LHCN-M2 (cell line): Measurements from ENCODE around the gene ZBTB48. TPM values are rescaled to one million over a fixed set of nuclear protein-coding genes. Genes with fewer than 3 reads are reported as not detected.

ENCODE experiments used
- DNase-seq: peaks from one replicate; pipeline ENCODE4 v3.0.0-alpha.2; 2012; ENCODE audit warnings: low read depth
- total RNA-seq: library from RNA; depleted of rRNA; stranded (reverse); fragments of >200 nt; gene quantifications from 2 replicates; pipeline ENCODE4 v1.2.3, GENCODE V29; 2014

The ZBTB48 gene
- total RNA-seq, 1 experiment from 2014 or later, result 14.2 TPM

DNA sequence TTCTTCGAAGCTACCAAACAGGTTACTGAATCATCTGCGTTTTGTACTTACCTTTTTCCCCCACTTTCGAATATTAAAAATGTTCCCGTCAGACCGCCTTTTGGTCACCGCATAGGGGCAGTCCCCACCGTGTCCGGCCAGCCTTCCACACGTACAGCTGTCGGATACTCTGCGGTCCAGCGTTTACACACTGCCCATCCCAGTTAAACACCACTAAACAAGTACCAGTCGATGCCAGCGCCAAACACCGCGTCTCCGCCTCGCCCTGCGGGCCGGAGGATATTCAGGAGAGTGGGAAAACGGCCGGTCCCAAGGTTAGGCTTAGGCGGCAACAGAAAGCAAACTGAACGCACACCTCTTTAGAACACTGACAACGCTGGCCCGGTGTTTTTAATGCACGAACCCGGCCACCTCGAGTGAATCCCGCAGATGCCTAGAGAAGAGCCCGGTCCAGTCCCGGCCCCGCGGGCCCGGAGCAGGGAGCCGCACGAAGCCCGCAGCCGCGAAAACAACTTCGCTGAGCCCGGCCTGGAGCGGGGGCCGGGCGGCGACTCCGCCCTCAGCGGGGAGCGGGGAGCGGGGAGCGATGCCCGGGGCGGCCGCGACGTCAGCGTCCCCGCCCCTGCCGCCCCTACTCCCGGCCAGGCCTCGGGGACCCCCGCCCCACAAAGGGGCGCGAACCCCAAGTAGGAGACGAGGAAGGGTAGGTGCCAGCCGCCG, 33.0 kb downstream of the ZBTB48 start:
- DNase-seq, result peak; percentile 59

DNA sequence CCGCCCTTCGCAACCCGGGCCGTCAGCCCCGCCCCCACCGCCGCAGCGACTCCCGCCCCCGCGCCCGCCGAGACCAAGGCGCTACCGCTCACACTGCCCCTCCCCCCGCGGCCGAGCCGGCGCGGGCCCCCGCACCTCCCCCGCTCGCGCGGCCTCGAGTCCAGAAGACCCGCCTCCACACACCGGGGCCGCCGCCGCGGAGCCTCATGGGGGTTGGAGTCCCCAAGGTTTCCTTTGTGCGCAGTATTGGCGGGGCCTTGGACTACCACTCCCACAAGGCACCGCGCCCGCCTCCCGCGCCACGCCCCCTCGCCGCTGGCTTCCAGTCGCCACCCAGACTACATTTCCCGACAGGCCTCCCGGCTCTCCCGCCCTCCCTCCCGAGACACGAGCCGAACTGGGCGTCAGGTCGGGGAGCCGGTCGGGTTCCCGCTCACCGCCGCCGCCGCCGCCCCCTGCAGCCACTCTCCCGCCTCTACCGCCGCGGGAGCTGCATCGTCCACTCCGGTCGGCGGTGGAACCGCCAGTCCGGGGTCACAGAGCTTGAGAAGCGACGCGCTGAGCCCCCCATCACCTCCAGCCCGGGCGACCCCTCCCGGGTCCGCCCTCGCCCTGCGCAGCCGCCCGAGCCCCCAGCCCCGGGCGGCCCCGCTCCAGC, 33.7 kb downstream of the ZBTB48 start, which contains the start of gene PHF13:
Gene PHF13, plus strand, starts transcription at position 371 of the 658 bp plus-strand sequence. CDS start 336 bp downstream, outside the sequence.
- peak; percentile 99 for DNase-seq

DNA sequence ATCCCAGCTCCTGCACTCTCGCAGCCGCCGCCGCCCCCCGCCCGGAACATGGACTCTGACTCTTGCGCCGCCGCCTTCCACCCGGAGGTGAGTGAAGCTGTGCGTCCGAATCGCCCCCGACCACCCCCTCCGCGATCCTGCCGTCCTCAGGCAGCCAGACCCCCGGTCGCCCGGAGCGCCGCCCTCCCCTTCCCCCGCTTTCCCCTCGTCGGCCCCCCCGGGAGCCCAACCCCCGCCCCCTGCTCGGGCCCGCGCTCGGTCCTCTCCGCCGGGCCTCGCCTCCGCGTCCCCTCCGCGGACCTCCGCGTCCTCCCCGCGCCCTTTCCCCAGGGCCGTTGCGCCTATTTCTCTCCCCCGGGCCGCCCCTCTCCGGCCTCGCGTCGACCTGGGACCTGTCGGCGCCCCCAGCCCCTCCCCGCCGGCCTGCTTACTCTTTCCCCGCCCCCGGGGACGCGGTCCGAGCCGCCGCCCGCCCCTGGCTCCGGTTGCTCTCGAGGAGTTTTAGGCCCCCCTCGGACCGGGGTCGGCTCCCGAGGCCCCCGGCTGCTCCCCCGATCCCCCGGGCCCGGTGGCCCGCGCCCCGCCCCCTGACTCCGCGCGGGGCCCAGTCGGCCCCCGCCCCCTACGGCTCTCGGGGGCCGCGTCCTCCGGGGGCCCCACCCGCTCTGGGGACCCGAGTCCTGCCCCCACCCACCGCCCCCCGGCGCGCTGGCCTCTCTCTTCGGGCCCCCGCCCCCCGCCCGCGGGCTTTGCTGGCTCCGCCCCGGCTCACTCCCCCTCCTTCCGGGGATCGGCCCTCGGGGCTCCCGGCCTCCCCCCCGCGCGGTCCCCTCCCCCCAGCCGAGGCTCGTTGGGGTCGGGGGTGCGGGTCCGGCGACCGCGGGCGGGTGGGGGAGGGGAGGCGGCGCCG, 34.5 kb downstream of the ZBTB48 start:
- no peak for DNase-seq

DNA sequence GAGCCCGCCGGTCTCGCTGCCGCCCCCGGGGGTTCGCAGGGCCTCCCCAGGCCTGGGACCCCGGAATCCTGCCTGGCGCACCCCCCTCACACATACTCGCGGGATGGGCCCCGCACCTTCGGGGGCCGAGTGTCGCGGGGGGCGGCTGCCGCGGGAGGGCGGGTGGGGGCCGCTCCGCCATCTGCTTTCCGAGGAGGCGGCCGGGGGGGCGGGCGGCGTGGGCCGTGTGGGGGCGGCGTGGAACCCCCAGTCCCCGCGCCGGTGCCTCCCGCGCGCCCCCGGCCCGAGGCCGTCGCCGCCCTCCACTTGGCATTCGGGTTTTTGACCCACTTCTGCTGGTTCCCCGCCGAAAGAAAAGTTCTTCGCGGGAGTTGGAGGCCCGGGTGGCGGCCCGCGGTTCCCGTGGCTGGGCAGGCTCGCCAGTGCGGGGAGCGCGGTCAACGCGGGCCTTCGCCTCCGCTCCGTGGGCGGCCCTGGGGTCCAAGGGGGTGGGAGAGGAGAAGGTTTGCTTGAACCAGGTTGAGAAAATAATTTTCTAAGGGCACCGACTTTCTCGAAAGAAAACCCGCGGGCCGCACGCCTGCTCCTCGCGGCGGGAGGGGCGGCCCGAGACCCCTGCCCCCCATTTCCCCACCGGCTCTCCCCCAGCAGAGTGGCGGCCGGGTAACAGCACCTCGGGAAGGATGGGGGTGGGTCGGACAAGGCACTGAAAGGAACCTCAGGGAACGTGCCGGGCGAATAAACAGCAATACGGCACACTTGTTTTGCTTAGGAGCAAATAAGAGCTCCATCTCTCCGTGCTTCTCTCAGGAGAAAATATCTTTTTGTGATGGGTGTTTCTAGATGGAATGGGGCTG, 35.4 kb downstream of the ZBTB48 start:
- DNase-seq, result no peak

DNA sequence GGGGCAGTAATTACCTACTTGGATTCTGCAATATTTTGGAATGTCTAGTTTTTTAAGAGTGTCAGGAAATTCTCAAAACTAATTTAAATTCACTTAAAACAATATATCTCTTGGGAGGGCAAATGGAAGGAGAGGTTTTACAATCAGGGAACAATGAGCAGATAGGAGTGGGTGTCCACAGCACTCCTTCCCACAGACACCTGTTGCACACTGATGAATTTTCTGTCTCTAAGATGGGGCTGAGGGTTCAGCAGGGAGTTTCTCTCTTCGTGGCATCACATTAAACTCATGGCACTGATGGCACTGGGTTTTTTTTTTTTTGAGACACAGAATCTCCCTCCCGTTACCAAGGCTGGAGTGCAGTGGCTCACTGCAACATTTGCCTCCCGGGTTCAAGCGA, 39.3 kb downstream of the ZBTB48 start:
- no peak for DNase-seq

DNA sequence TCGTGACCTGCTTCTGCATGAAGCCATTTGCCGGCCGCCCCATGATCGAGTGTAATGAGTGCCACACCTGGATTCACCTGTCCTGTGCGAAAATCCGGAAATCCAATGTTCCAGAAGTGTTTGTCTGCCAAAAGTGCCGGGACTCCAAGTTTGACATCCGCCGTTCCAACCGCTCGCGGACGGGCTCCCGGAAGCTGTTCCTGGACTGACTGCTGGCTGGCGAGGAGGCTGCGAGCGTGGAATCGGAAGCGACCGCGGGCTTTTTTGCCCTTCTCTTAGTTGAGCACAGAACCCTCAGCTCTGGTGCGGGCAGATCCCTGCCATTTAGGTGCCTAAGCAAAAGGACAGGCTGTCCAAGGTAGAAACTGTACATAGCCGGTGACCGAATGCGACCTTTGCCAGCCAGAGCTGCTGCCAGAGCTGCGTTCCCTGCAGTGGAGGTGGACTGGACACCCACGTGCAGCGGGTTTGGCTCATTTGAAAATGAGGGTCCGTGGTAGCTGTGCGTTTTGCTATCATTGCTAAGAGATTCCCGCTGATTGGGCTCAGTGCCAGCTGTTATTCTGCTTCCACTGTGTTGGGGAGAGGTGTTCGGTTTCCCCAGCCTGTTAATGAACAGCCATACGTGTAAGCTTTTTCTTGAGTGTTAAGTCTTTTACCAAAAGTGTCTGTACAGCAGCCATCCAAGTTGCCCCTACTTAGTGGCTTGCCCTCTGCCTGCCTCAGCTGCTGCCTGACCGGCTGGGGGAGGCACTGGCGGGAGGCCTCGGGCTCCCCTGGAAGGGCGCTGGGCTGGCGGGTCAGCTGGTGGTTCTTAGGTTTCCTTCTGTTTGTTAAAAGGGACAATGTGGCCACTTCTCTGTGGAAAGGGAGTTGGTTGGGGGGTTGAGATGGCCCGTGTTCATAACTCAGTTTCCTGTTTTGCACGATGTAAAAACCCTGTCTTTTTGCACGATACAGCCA, 41.9 kb downstream of the ZBTB48 start:
- DNase-seq, result no peak

DNA sequence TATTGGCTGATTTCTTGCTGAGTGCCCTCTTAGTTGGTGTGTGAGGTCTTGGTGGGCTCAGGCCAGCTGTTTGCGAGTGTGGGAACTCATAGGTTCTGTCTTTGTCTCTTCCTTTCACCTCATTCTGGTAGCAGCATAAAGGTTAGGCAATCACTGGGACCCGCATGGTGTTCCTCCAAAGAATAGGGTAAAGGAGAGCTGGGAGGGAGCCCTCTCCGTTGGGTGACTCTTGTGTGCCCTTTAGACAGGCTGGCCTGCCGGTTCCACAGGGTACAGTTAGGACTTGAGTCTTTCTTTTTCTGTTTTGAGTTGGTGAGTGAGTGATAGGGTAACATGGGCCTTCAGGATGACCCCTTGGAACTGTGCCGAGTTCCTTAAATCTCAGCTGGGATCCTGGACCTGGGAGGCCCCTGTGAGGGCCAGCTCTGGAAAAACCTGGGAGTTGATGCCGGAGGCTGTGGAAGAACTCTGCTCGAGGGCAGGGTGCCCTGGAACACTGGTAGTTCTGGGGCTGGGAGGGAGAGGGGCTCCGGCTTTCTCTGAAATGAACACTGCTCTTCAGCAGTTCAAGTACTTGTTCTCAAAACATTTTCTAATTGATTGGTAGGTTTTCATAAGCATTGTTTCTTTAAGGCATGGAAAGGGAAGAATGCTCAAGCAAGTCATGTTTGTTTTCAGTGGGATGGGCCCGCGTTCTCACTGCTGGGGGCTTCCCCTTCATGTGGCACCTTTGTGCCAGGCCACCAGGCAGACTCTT, 42.8 kb downstream of the ZBTB48 start:
- DNase-seq, result no peak

DNA sequence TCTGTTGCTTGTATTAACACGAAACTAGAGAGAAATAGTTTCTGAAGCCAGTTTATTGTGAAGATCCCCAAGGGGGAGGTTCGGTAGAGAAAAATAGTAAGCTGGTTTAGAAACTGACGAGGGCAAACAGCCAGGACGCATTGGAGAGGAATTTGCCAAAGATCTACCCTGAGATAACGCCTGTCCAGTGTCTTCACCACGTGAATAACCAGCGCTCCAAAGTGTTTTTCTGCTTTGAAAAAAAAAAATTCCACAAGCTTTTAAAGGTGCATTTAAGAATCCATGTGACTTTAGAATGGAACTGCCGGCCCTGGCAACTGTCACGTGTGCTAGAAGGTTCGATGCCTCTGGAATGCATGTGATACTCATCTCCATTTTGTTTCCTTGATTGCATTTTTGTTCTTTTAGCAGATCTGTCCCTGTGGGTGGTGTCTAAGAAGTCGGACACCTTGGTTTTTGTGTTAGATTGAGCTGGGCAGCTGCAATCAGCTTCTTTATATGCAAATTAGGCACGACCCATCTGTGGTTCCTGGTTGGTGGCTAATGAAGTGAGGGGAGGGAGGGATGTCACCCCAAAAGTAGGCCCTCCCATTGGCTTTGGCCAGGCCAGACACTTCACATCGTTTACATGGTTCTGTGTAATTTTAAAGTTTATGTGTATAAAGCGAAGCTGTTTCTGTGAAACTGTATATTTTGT, 43.6 kb downstream of the ZBTB48 start:
- no peak for DNase-seq

DNA sequence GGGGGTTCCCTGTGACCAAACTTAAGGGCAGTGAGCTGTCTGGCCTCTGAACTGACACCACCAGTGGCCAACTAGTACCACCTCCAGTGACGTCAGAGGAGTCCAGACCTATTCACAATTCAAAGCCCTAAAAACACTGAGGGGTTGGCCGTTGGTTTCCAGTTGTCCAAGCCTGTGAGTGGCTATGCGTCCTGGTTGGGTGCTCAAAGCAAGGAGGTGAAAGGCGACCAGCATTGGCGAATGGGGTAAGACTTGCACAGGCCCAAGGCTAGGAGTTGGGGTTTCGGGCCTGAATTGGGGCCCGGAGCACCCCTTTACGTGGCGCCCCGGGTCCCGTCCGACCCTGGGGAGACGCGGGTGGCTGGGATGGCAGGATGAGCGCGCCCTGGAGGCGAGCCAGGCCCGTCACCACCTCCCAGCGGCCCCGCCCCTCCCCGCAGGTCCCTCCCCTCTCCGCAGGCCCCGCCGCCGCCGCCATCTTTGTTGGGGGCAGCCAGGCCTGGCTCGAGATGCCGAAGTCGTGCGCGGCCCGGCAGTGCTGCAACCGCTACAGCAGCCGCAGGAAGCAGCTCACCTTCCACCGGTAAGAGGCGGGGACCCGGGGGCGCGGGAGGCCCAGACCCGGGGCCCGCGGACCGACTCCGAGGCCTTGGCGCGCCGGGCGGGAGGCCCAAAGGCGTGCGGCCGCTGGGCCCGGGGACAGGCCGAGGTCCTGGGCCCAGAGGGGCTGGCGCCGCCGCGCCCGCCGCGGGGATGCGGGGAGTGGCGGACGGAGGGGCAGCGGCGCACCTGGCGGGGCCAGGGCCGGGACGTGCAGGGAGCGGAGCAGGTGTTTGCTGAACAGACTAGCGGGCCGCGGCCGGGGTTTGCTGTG, 45.2 kb downstream of the ZBTB48 start, which contains the start of gene THAP3:
Gene THAP3, plus strand, starts transcription at position 159 of the 874 bp plus-strand sequence. Its CDS starts 351 bp downstream, at position 510.
- DNase-seq, result peak; percentile 95

DNA sequence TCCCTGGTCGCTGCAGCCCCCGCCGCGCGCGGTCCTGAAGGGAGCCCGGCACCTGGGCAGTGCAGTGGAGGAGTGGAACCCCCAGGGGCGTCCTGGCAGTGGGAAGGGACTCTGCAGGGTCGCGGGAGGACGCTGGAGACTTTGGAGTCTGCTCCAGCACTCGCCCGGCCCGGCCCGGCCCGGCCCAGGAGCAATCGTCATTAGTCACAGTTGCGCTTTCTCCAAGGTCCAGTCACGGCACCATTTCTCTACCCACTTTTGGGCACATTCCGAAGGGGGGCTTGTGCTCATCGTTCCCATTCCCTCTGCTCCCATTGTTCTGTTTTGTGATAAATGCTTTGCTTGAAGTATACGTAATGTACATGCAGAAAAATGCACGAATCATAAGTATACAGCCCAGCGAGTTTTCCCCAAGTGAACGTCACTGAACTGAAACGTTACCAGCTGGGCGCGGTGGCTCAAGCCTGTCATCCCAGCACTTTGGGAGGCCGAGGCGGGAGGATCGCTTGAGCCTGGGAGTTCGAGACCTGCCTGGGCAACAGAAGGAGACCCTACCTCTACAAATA, 45.9 kb downstream of the ZBTB48 start:
- DNase-seq, result peak; percentile 53

DNA sequence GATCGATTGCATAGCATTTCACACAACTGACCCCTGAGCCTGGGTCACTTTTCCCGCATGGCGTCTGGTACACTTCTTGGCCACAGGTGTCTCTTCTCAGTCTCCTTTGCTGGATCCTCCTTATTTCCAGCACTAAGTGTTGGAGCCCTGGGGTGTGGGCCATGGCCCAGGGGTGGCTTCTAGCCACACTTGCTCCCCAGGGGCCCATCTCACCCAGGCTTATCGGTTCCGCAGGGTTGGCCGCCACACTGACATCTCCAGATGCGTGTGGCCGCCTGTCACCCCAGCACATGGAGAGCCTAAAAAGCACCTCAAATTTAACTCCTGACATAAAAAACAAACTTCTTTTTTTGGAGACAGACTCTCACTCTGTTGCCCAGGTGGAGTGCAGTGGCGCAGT, 47.2 kb downstream of the ZBTB48 start:
- no peak for DNase-seq

DNA sequence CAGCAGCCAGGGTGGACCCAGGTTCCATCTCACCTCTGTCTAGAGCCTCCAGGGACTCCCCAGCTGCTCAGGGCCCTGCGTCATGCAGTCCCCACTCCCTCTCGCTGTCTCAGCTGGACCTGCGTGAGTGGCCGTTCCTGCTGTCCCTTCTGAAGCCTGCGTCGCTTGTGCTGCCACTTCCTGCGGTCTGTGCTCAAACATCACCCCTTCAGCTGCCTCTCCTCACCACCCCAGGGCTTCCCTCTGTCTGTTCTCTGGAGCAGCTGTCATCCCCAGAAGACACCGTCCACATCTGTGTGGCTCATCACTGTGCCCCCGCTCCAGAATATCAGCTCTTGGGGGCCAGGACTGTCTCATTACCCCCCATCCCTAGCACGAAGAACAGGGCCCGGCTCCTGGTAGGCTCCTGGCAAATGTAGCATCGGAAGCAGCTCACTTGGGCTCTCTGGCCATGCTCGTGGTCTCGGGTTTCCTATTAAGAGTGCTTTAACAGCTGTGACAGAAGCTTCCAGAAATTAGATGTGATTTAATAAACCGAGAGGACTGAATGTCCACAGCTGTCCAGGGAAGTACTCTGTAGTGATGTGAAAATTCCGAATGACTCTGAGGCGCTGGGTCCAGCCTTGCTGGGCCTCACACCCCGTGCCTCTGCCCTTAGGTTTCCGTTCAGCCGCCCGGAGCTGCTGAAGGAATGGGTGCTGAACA, 48.2 kb downstream of the ZBTB48 start:
- DNase-seq, result peak; percentile 60

DNA sequence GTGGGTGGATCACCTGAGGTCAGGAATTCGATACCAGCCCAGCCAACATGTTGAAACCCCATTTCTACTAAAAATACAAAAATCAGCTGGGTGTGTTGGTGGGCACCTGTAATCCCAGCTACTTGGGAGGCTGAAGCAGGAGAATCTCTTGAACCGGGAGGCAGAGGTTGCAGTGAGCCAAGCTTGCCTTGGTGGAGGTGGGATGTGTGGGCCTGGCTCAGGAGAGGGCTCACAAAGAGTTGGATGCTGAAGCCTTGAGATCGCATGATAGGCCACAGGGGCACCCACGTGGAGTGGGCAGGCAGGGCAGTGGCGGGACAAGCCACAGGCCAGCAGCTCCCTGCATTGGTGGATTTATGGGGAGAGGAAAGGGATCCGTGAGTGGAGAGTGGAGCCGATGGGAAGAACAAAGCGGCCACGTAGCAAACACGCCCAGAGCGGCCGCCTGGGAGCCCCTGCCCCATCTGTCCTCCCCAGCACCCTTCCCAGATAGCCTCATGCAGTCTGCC, 49.2 kb downstream of the ZBTB48 start:
- no peak for DNase-seq

DNA sequence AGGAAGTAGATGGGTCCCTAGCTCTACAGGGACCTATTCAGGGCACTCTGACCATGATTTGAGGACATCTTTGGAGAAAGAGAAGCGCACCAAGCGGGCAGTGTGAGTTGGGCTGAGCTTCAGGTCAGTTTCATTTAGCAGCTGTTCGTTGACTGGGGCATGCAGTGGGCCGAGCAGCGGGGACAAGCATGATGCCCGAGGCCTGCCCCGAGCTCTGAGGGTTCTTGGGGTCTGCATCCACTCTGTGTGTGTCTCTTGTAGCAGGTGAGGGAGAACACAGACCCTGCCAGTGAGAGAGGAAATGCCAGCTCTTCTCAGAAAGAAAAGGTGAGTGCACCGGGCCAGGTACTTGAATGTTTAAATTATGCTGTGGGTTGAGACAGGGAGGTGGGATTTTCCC, 50.2 kb downstream of the ZBTB48 start:
- no peak for DNase-seq

DNA sequence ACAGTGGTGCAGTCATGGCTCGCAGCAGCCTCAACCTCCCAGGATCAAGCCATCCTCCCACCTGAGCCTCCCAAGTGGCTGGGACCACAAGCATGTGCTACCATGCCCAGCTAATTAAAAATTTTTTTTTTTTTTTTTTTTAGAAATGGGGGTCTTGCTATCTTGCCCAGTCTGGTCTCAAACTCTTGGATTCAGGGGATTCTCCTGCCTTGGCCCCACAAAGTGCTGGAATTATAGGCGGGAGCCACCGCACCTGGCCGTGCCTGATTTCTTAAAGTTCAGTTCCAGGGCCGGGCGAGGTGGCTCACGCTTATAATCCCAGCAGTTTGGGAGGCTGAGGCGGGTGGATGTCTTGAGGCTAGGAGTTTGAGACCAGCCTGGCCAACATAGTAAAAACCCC, 51.3 kb downstream of the ZBTB48 start:
- DNase-seq, result no peak
